ENCODE results near the gene NACAD.

- TF ChIP-seq, protein P1, sequence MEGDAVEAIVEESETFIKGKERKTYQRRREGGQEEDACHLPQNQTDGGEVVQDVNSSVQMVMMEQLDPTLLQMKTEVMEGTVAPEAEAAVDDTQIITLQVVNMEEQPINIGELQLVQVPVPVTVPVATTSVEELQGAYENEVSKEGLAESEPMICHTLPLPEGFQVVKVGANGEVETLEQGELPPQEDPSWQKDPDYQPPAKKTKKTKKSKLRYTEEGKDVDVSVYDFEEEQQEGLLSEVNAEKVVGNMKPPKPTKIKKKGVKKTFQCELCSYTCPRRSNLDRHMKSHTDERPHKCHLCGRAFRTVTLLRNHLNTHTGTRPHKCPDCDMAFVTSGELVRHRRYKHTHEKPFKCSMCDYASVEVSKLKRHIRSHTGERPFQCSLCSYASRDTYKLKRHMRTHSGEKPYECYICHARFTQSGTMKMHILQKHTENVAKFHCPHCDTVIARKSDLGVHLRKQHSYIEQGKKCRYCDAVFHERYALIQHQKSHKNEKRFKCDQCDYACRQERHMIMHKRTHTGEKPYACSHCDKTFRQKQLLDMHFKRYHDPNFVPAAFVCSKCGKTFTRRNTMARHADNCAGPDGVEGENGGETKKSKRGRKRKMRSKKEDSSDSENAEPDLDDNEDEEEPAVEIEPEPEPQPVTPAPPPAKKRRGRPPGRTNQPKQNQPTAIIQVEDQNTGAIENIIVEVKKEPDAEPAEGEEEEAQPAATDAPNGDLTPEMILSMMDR (IDR thresholded peaks at IDR 0.05; ENCODE audit: borderline replicate concordance, extremely low read depth, low read length, poor library complexity, severe bottlenecking), result no peak
- TF ChIP-seq EZH2 (IDR thresholded peaks at IDR 0.05; ENCODE audit: borderline replicate concordance, low read depth, low read length, severe bottlenecking), result no peak
These were observed 14.3 kb upstream of the NACAD start for GRCh38 chr7:45102785-45103712.
